SK-N-SH (cell line): ENCODE results near the gene SEMA4D.

Experiments used
- CHD2 ChIP-seq: fragments of 150-350 bp; IDR thresholded peaks from 2 replicates; pipeline ENCODE4 v1.6.1; 2018; ENCODE audit warnings: low read length; ENCODE audit not compliant: partially characterized antibody
- CTCF ChIP-seq: fragments of 200-600 bp; sonication (generic); IDR thresholded peaks from 2 replicates; pipeline ENCODE4 v1.6.1; 2017; ENCODE audit warnings: antibody characterized with exemption, mild to moderate bottlenecking, moderate library complexity
- EZH2phosphoT487 ChIP-seq: fragments of 200-600 bp; sonication (generic); IDR thresholded peaks from 2 replicates; pipeline ENCODE4 v1.6.1; 2017; ENCODE audit warnings: low read depth, mixed run types, mild to moderate bottlenecking, antibody characterized with exemption, moderate library complexity, borderline replicate concordance
- FOXJ3 ChIP-seq: sonication (generic); formaldehyde crosslinking; IDR thresholded peaks from 2 replicates; pipeline ENCODE4 v1.5.1; 2020; ENCODE audit warnings: mild to moderate bottlenecking, missing genetic modification reagents
- JUND ChIP-seq: IDR thresholded peaks from 2 replicates; pipeline ENCODE4 v1.4.0; 2012
- MEF2A ChIP-seq: IDR thresholded peaks from 2 replicates; pipeline ENCODE4 v1.4.0; 2012; ENCODE audit warnings: low read depth, borderline replicate concordance
- PBX3 ChIP-seq: IDR thresholded peaks from 2 replicates; pipeline ENCODE4; 2012
- POLR2AphosphoS5 ChIP-seq: IDR thresholded peaks from 2 replicates; pipeline ENCODE4 v1.6.1; 2012; ENCODE audit warnings: low read depth, low read length
- RAD21 ChIP-seq: IDR thresholded peaks from 2 replicates; pipeline ENCODE4 v1.6.1; 2012; ENCODE audit warnings: mild to moderate bottlenecking, low read length
- REST ChIP-seq: IDR thresholded peaks from 2 replicates; pipeline ENCODE4 v1.6.1; 2012; ENCODE audit warnings: mild to moderate bottlenecking, low read depth, low read length, moderate library complexity
- SIN3A ChIP-seq: IDR thresholded peaks from 2 replicates; pipeline ENCODE4 v1.6.1; 2012; ENCODE audit warnings: low read depth, mild to moderate bottlenecking, low read length, moderate library complexity, borderline replicate concordance
- YY1 ChIP-seq: IDR thresholded peaks from 2 replicates; pipeline ENCODE4 v1.4.0; 2012; ENCODE audit warnings: low read depth, mild to moderate bottlenecking
- ZBTB33 ChIP-seq: IDR thresholded peaks from 2 replicates; pipeline ENCODE4 v1.4.0; 2012; ENCODE audit warnings: low read depth, borderline replicate concordance

GRCh38 chr9:89379508-89380115, 118.3 kb downstream of the SEMA4D start:
- TF ChIP-seq PBX3: no peak
- no peak for TF ChIP-seq YY1
- no peak for TF ChIP-seq JUND
- no peak for TF ChIP-seq CHD2
- no peak for TF ChIP-seq POLR2AphosphoS5
- no peak for TF ChIP-seq RAD21
- TF ChIP-seq ZBTB33: no peak
- TF ChIP-seq CTCF: no peak
- TF ChIP-seq MEF2A: no peak
- no peak for TF ChIP-seq FOXJ3 (CRISPR knock-in tag)
- TF ChIP-seq REST: no peak
- no peak for TF ChIP-seq EZH2phosphoT487
- no peak for TF ChIP-seq SIN3A
